ENCODE measurements around the gene ANKRD44.

DNA sequence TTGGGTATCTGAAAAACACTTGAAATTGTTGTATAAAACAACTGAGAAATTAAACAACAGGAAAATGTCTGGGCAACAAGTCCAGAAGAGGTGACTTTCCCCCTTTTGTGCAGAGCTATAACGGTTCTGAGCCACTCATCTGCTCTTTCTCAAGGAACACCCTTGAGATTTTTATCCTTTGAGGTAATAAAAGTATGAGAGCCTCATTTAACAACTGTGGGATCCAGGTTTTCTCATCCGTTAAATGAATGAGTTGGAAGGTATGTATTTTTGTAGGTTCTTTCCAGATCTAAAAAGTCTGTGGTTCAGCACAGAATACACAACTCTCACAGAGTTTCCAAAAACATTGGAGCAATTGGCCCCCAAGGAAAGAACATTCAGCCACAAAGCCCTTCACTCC, 93.0 kb downstream of the ANKRD44 start:
- TF ChIP-seq, protein P1, sequence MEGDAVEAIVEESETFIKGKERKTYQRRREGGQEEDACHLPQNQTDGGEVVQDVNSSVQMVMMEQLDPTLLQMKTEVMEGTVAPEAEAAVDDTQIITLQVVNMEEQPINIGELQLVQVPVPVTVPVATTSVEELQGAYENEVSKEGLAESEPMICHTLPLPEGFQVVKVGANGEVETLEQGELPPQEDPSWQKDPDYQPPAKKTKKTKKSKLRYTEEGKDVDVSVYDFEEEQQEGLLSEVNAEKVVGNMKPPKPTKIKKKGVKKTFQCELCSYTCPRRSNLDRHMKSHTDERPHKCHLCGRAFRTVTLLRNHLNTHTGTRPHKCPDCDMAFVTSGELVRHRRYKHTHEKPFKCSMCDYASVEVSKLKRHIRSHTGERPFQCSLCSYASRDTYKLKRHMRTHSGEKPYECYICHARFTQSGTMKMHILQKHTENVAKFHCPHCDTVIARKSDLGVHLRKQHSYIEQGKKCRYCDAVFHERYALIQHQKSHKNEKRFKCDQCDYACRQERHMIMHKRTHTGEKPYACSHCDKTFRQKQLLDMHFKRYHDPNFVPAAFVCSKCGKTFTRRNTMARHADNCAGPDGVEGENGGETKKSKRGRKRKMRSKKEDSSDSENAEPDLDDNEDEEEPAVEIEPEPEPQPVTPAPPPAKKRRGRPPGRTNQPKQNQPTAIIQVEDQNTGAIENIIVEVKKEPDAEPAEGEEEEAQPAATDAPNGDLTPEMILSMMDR (IDR thresholded peaks at IDR 0.05) = no peak
- no peak for TF ChIP-seq POLR2A (IDR thresholded peaks at IDR 0.05)
